Tibial artery (tissue), 4 donors: ENCODE data around the gene ZNF44.

Experiments used
- DNase-seq, 2 donors: peaks; one replicate each; pipeline ENCODE4 v3.0.0-alpha.2; 2019
- H3K27ac ChIP-seq, 2 donors: fragments of 200-600 bp; sonication (generic) in 1 of 2; 1 replicate in 1 of 2; 2 replicates in 1 of 2; pipeline ENCODE4 v1.5.1; 2018 to 2019; ENCODE audit warnings: mild to moderate bottlenecking in 1 of 2
- H3K27me3 ChIP-seq, 2 donors: fragments of 200-600 bp; sonication (generic) in 1 of 2; one replicate each; pipeline versions ENCODE4 v1.5.1 to v1.6.0; 2016 to 2019
- H3K36me3 ChIP-seq, 3 donors: fragments of 200-600 bp; sonication (generic) in 2 of 3; one replicate each; pipeline ENCODE4 v1.5.1; 2016 to 2019; ENCODE audit warnings: mild to moderate bottlenecking in 2 of 3
- H3K4me1 ChIP-seq, 4 donors: fragments of 200-600 bp; sonication (generic) in 2 of 4; 1 replicate in 3 of 4; 2 replicates in 1 of 4; pipeline ENCODE4 v1.5.1; 2016 to 2019
- H3K4me3 ChIP-seq, 2 donors: fragments of 200-600 bp; sonication (generic) in 1 of 2; 1 replicate in 1 of 2; 2 replicates in 1 of 2; pipeline ENCODE4 v1.5.1; 2018 to 2019; ENCODE audit warnings: mild to moderate bottlenecking in 2 of 2
- H3K9me3 ChIP-seq, 3 donors: fragments of 200-600 bp; sonication (generic) in 1 of 3; one replicate each; pipeline ENCODE4 v1.5.1; 2016 to 2019
- intact Hi-C: fragments of 100-400 bp; cut with DNase I; formaldehyde crosslinking; loops from one replicate; pipeline ENCODE4 v1.15.0; 2023; ENCODE audit warnings: low total_unique reads
- TF ChIP-seq, protein P1 (sequence below), 2 experiments: fragments of 200-600 bp in 1 of 2; fragments of 450-650 bp in 1 of 2; IDR thresholded peaks; one replicate each; pipeline ENCODE4 v1.5.1; 2017 to 2019; ENCODE audit warnings: antibody characterized with exemption in 2 of 2, mild to moderate bottlenecking in 1 of 2, moderate library complexity in 1 of 2

Gene ZNF44

DNA sequence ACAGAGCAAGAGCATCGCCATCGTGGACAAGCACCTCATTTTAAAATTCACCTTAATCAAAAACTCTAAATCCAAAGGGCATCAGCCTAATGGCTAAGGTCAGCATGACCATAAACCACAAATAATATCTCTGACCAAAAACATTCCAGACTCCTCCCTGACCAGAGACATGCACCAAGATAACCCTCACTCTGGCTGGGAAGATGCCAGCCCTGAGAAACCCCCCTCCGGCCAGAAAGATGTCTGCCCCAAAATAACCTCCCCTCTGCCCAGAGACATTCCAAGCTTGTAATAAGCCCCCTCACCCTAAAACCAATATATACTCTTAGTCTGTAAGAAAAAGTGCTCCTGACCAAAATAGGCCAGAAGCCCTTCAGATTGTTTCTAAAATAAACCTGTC, 61.7 kb downstream of the ZNF44 start:
- intact Hi-C loops: no loop called here
- Histone ChIP-seq H3K4me1 (no peaks in the 10 kb centered on the region), H3K4me3 (no peak overlapping the region), H3K27ac (no peak overlapping the region), H3K36me3 (peaks cover 16 to 51% (median 51%) of the 10 kb centered on the region in 3 donors), H3K9me3 (peaks cover 0 to 18% (median 0%) of the 10 kb centered on the region in 3 donors), H3K27me3 (no peaks in the 10 kb centered on the region)
- TF ChIP-seq, protein P1, sequence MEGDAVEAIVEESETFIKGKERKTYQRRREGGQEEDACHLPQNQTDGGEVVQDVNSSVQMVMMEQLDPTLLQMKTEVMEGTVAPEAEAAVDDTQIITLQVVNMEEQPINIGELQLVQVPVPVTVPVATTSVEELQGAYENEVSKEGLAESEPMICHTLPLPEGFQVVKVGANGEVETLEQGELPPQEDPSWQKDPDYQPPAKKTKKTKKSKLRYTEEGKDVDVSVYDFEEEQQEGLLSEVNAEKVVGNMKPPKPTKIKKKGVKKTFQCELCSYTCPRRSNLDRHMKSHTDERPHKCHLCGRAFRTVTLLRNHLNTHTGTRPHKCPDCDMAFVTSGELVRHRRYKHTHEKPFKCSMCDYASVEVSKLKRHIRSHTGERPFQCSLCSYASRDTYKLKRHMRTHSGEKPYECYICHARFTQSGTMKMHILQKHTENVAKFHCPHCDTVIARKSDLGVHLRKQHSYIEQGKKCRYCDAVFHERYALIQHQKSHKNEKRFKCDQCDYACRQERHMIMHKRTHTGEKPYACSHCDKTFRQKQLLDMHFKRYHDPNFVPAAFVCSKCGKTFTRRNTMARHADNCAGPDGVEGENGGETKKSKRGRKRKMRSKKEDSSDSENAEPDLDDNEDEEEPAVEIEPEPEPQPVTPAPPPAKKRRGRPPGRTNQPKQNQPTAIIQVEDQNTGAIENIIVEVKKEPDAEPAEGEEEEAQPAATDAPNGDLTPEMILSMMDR (IDR thresholded peaks at IDR 0.05): no peak
- no peak for DNase-seq

DNA sequence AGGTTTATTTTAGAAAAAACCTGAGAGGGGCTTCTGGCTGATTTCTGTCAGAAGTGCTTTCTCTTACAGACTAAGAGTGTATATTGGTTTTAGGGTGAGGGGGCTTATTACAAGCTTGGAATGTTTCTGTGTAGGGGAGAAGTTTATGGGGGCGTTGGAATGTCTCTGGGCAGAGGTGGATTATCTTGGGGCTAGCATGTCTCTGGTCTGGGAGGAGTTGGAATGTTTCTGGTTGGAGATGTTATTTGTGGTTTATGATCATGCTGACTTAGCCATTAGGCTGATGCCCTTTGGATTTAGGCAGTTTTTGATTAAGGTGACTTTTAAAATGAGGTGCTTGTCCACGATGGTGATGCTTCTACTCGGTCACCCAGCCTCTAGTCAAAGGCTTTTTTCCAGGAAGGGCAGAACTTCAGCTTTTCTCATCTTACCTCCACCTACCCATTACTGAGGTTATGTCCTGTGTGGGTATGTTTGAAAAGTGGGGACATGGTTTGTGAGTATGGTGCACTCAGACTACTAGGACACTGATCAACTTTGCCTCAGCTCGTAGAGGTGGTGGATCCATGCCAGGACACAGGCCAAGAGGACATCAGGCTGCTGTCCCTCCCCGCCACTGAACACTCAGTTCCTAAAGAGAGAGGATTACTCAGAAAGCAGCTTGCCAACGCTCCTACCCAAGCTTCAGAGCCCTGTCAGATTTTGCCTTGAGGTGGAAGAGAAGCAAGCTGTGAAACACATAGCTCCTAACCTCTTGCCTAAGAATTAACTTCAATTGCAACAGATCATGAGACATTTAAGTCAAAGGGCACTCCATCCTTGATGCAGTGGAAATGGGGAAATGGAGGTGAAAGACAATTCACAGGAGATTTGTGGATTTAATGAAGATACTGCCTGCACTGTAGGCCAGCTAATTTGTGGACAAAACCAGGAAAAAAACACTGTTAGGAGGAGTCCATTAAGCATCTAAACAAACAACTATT, 63.6 kb downstream of the ZNF44 start:
- intact Hi-C loops: no loop called here
- DNase-seq: no peak

GRCh38 chr19:12229990-12230389, 64.7 kb downstream of the ZNF44 start:
- Histone ChIP-seq H3K27ac (no peak overlapping the region), H3K4me3 (no peak overlapping the region), H3K27me3 (no peaks in the 10 kb centered on the region), H3K9me3 (peaks cover 0 to 36% (median 3%) of the 10 kb centered on the region in 3 donors), H3K4me1 (no peaks in the 10 kb centered on the region), H3K36me3 (peaks cover 26 to 62% (median 36%) of the 10 kb centered on the region in 3 donors)
- DNase-seq: no peak
- intact Hi-C loops: no loop called here
- TF ChIP-seq, protein P1 (IDR thresholded peaks at IDR 0.05): no peak

More for the DNA sequence above, 63.6 kb downstream of the ZNF44 start:
- Histone ChIP-seq H3K9me3 (peaks cover 0 to 30% (median 3%) of the 10 kb centered on the region in 3 donors), H3K36me3 (peaks cover 24 to 51% (median 40%) of the 10 kb centered on the region in 3 donors), H3K4me1 (no peaks in the 10 kb centered on the region), H3K4me3 (no peak overlapping the region), H3K27me3 (no peaks in the 10 kb centered on the region), H3K27ac (no peak overlapping the region)
- TF ChIP-seq, protein P1 (IDR thresholded peaks at IDR 0.05): no peak

DNA sequence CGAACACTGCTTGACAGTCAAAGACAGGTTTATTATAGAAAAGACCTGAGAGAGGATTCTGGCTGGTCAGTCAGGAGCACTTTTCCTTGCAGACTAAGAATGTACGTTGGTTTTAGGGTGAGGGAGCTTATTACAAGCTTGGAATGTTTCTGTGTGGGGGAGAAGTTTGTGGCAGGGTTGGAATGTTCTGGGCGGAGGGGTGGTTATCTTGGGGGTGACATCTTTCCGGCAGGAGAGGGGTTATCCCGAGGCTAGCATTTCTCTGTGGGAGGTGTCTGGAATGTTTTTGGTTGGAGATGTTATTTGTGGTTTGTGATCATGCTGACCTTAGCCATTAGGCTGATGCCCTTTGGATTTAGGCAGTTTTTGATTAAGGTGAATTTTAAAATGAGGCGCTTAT, 70.0 kb downstream of the ZNF44 start:
- Histone ChIP-seq H3K9me3 (peaks cover 0 to 59% (median 3%) of the 10 kb centered on the region in 3 donors), H3K27ac (no peak overlapping the region), H3K4me1 (no peaks in the 10 kb centered on the region), H3K4me3 (no peak overlapping the region), H3K27me3 (no peaks in the 10 kb centered on the region), H3K36me3 (peaks cover 8 to 53% (median 36%) of the 10 kb centered on the region in 3 donors)
- no peak for DNase-seq
- intact Hi-C loops: no loop called here
- TF ChIP-seq, protein P1 (IDR thresholded peaks at IDR 0.05): no peak

- Histone ChIP-seq H3K36me3 (peaks cover 7 to 48% (median 42%) of the 10 kb centered on the region in 3 donors), H3K27ac (no peak overlapping the region), H3K4me1 (no peaks in the 10 kb centered on the region), H3K27me3 (no peaks in the 10 kb centered on the region), H3K4me3 (no peak overlapping the region), H3K9me3 (peaks cover 0 to 57% (median 10%) of the 10 kb centered on the region in 3 donors)
- DNase-seq: no peak
- TF ChIP-seq, protein P1 (IDR thresholded peaks at IDR 0.05): no peak
- intact Hi-C loops: no loop called here
Measured at GRCh38 chr19:12222980-12223630, 71.6 kb downstream of the ZNF44 start.
